ENCODE measurements around the gene MAG. TPM values are rescaled to one million over a fixed set of nuclear protein-coding genes. Genes with fewer than 3 reads are reported as not detected.

MAG gene
- total RNA-seq, 1 experiment from 2014 or later = 0.46 TPM

DNA sequence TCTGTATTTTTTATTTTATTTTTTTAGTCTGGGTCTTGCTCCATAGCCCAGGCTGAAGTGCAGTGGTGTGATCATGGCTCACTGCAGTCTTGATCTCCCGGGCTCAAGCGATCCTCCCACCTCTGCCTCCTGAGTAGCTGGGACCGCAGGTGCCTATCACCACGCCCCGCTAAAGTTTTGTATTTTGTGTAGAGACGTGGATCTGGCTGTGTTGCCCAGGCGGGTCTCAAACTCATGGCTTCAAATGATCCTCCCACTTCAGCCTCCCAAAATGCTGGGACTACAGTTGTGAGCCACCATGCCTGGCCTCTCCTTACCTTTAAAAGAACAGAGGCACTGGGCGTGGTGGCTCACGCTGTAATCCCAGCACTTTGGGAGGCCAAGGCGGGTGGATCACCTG, 4.2 kb upstream of the MAG start:
- no peak for DNase-seq (ENCODE audit: low spot score)
- POLR2A ChIA-PET = no interaction called here
- Mint-ChIP-seq H3K4me1 (peaks cover 13% of the 10 kb centered on the region), H3K4me3 (no peak overlapping the region), H3K27me3 (ENCODE audit: low read depth) (no peaks in the 10 kb centered on the region; the same call in none of the 2 replicates), H3K27ac (no peak overlapping the region), H3K36me3 (no peaks in the 10 kb centered on the region), H3K9me3 (no peaks in the 10 kb centered on the region)
- 0 out of 2 replicates have a peak, but pooled peaks have one; percentile 56 for TF ChIP-seq ZNF121 (CRISPR knock-in tag; IDR thresholded peaks at IDR 0.05)
- TF ChIP-seq NFATC4 (CRISPR knock-in tag; IDR thresholded peaks at IDR 0.05) = no peak
- no peak for ATAC-seq
- CTCF ChIA-PET = no interaction called here

DNA sequence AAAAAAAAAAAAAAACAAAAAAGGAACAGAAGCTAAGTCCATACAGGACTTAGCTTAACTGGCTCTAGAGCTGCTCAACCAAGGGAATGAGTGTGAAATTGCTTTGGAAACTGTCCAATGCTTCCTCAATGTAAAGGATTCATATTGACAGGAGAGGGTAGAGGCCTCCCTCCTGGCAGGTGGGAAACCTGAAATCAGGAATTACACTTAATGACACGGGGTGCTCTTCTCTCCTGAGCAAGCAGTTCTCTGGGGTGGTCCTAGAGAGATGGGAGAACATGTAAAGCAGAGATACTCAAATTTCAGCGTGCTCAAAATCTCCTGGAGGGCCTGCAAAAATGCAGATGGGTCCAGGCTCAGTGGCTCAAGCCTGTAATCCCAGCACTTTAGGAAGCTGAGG, 3.6 kb upstream of the MAG start:
- ChIA-PET POLR2A (no interaction called here), CTCF (no interaction called here)
- Mint-ChIP-seq H3K27ac (no peak overlapping the region), H3K27me3 (ENCODE audit: low read depth) (no peaks in the 10 kb centered on the region; the same call in none of the 2 replicates), H3K36me3 (no peaks in the 10 kb centered on the region), H3K4me3 (no peak overlapping the region), H3K9me3 (no peaks in the 10 kb centered on the region), H3K4me1 (peaks cover 17% of the 10 kb centered on the region)
- ATAC-seq = no peak
- DNase-seq (ENCODE audit: low spot score) = no peak
- TF ChIP-seq TEAD1 (CRISPR knock-in tag; IDR thresholded peaks at IDR 0.05) (no peak), FOXP1 (CRISPR knock-in tag; IDR thresholded peaks at IDR 0.05; ENCODE audit: borderline replicate concordance) (no peak)

DNA sequence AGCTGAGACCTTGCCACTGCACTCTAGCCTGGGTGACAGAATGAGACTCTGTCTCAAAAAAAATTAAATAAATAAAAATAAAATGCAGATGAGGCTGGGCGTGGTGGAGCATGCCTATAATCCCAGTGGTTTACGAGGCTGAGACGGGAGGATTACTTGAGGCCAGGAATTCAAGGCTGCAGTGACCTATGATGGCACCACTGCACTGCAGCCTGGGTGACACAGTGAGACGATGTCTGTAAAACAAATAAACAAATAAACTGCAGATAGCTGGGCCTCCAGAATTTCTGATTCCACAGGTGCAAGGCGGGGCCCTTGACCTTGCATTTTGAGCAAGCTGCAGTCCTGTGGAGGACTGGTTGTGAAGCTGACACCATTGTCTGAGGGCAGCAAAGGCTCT, 3.1 kb upstream of the MAG start:
- ATAC-seq (no peak), DNase-seq (ENCODE audit: low spot score) (no peak)
- Mint-ChIP-seq H3K9me3 (no peaks in the 10 kb centered on the region), H3K27ac (no peak overlapping the region), H3K4me1 (peaks cover 17% of the 10 kb centered on the region), H3K36me3 (no peaks in the 10 kb centered on the region), H3K4me3 (no peak overlapping the region), H3K27me3 (ENCODE audit: low read depth) (no peaks in the 10 kb centered on the region; the same call in 1 of the 2 replicates)
- ChIA-PET CTCF (interaction anchor here (0.6 to 1.0 kb wide), 3 partner anchors 20 to 237 kb away, joined by 3 to 4 read pairs (median 4); partner anchors contain the start of gene USF2), POLR2A (no interaction called here)
- TF ChIP-seq, protein P1, sequence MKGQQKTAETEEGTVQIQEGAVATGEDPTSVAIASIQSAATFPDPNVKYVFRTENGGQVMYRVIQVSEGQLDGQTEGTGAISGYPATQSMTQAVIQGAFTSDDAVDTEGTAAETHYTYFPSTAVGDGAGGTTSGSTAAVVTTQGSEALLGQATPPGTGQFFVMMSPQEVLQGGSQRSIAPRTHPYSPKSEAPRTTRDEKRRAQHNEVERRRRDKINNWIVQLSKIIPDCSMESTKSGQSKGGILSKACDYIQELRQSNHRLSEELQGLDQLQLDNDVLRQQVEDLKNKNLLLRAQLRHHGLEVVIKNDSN (CRISPR knock-in tag; IDR thresholded peaks at IDR 0.05) = no peak
- TF ChIP-seq ELF4 (CRISPR knock-in tag; IDR thresholded peaks at IDR 0.05; ENCODE audit: low read depth) = no peak
- TF ChIP-seq NR2C2 (CRISPR knock-in tag; IDR thresholded peaks at IDR 0.05) = no peak
- TF ChIP-seq, protein P2, sequence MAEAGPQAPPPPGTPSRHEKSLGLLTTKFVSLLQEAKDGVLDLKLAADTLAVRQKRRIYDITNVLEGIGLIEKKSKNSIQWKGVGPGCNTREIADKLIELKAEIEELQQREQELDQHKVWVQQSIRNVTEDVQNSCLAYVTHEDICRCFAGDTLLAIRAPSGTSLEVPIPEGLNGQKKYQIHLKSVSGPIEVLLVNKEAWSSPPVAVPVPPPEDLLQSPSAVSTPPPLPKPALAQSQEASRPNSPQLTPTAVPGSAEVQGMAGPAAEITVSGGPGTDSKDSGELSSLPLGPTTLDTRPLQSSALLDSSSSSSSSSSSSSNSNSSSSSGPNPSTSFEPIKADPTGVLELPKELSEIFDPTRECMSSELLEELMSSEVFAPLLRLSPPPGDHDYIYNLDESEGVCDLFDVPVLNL (CRISPR knock-in tag; IDR thresholded peaks at IDR 0.05; ENCODE audit: borderline replicate concordance, low read depth) = no peak
- no peak for TF ChIP-seq ZNF121 (CRISPR knock-in tag; IDR thresholded peaks at IDR 0.05)
- TF ChIP-seq, protein P3, sequence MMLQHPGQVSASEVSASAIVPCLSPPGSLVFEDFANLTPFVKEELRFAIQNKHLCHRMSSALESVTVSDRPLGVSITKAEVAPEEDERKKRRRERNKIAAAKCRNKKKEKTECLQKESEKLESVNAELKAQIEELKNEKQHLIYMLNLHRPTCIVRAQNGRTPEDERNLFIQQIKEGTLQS (CRISPR knock-in tag; conservative IDR thresholded peaks at IDR 0.05) = no peak
- TF ChIP-seq, protein P4, sequence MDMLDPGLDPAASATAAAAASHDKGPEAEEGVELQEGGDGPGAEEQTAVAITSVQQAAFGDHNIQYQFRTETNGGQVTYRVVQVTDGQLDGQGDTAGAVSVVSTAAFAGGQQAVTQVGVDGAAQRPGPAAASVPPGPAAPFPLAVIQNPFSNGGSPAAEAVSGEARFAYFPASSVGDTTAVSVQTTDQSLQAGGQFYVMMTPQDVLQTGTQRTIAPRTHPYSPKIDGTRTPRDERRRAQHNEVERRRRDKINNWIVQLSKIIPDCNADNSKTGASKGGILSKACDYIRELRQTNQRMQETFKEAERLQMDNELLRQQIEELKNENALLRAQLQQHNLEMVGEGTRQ (CRISPR knock-in tag; IDR thresholded peaks at IDR 0.05) = no peak
- TF ChIP-seq, protein P5, sequence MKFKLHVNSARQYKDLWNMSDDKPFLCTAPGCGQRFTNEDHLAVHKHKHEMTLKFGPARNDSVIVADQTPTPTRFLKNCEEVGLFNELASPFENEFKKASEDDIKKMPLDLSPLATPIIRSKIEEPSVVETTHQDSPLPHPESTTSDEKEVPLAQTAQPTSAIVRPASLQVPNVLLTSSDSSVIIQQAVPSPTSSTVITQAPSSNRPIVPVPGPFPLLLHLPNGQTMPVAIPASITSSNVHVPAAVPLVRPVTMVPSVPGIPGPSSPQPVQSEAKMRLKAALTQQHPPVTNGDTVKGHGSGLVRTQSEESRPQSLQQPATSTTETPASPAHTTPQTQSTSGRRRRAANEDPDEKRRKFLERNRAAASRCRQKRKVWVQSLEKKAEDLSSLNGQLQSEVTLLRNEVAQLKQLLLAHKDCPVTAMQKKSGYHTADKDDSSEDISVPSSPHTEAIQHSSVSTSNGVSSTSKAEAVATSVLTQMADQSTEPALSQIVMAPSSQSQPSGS (CRISPR knock-in tag; IDR thresholded peaks at IDR 0.05; ENCODE audit: borderline replicate concordance, low read depth) = no peak
- no peak for TF ChIP-seq CBFB (CRISPR knock-in tag; IDR thresholded peaks at IDR 0.05; ENCODE audit: low read depth)
- TF ChIP-seq, protein P6, sequence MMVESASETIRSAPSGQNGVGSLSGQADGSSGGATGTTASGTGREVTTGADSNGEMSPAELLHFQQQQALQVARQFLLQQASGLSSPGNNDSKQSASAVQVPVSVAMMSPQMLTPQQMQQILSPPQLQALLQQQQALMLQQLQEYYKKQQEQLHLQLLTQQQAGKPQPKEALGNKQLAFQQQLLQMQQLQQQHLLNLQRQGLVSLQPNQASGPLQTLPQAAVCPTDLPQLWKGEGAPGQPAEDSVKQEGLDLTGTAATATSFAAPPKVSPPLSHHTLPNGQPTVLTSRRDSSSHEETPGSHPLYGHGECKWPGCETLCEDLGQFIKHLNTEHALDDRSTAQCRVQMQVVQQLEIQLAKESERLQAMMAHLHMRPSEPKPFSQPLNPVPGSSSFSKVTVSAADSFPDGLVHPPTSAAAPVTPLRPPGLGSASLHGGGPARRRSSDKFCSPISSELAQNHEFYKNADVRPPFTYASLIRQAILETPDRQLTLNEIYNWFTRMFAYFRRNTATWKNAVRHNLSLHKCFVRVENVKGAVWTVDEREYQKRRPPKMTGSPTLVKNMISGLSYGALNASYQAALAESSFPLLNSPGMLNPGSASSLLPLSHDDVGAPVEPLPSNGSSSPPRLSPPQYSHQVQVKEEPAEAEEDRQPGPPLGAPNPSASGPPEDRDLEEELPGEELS (CRISPR knock-in tag; IDR thresholded peaks at IDR 0.05) = no peak
- TF ChIP-seq, protein P7, sequence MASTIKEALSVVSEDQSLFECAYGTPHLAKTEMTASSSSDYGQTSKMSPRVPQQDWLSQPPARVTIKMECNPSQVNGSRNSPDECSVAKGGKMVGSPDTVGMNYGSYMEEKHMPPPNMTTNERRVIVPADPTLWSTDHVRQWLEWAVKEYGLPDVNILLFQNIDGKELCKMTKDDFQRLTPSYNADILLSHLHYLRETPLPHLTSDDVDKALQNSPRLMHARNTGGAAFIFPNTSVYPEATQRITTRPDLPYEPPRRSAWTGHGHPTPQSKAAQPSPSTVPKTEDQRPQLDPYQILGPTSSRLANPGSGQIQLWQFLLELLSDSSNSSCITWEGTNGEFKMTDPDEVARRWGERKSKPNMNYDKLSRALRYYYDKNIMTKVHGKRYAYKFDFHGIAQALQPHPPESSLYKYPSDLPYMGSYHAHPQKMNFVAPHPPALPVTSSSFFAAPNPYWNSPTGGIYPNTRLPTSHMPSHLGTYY (CRISPR knock-in tag; IDR thresholded peaks at IDR 0.05) = no peak
- TF ChIP-seq ESRRA (CRISPR knock-in tag; IDR thresholded peaks at IDR 0.05; ENCODE audit: borderline replicate concordance) = no peak
- no peak for TF ChIP-seq SMAD4 (CRISPR knock-in tag; IDR thresholded peaks at IDR 0.05)
- no peak for TF ChIP-seq MXD4 (CRISPR knock-in tag; IDR thresholded peaks at IDR 0.05; ENCODE audit: borderline replicate concordance)
- no peak for TF ChIP-seq GRHL2 (CRISPR knock-in tag; IDR thresholded peaks at IDR 0.05; ENCODE audit: insufficient replicate concordance, severe bottlenecking)
- TF ChIP-seq, protein P8, sequence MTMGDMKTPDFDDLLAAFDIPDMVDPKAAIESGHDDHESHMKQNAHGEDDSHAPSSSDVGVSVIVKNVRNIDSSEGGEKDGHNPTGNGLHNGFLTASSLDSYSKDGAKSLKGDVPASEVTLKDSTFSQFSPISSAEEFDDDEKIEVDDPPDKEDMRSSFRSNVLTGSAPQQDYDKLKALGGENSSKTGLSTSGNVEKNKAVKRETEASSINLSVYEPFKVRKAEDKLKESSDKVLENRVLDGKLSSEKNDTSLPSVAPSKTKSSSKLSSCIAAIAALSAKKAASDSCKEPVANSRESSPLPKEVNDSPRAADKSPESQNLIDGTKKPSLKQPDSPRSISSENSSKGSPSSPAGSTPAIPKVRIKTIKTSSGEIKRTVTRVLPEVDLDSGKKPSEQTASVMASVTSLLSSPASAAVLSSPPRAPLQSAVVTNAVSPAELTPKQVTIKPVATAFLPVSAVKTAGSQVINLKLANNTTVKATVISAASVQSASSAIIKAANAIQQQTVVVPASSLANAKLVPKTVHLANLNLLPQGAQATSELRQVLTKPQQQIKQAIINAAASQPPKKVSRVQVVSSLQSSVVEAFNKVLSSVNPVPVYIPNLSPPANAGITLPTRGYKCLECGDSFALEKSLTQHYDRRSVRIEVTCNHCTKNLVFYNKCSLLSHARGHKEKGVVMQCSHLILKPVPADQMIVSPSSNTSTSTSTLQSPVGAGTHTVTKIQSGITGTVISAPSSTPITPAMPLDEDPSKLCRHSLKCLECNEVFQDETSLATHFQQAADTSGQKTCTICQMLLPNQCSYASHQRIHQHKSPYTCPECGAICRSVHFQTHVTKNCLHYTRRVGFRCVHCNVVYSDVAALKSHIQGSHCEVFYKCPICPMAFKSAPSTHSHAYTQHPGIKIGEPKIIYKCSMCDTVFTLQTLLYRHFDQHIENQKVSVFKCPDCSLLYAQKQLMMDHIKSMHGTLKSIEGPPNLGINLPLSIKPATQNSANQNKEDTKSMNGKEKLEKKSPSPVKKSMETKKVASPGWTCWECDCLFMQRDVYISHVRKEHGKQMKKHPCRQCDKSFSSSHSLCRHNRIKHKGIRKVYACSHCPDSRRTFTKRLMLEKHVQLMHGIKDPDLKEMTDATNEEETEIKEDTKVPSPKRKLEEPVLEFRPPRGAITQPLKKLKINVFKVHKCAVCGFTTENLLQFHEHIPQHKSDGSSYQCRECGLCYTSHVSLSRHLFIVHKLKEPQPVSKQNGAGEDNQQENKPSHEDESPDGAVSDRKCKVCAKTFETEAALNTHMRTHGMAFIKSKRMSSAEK (CRISPR knock-in tag; IDR thresholded peaks at IDR 0.05; ENCODE audit: borderline replicate concordance) = no peak
